ENCODE results near the gene SLC35F1.

SLC35F1 gene

DNA sequence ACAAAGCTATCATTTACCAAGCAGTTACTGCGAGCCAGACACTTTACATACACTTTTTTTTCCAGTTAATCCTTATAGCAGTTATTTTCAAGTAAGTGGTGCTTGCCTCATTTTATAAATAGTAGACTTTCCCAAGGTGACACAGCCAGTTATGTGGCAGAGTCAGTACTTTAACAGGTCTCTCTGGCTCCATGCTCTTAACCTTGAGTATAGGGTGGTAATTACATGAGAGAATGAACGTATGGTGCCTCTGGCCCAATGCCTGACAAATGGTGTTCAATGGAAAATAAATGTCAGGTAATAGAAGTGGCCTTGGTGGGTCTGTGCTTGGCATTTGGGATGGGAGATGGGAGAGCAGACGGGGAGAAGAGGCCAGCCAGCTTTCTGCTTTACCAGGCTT, 316.3 kb downstream of the SLC35F1 start:
- H3K27me3 ChIP-seq (ENCODE audit: low read depth, low read length), result no peaks in the 10 kb centered on the region

DNA sequence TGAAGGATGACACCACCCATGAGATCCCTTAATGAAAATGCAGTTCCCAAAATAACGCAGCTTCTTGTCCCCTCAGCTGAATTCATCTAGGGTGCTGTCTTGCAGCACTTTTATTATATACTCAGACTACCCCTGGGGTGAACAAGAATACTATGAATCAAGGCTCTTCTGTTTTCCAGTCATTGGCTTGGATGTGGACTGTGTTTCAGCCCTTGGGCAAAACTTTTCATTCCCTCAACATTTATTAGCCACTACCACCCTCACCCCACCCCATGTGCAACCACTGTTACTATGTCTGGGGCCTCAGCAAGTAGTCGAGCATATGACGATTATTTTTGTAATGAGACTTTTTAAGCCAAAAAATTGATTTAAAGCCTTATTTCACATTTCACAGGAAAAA, 321.8 kb downstream of the SLC35F1 start:
- H3K27ac ChIP-seq (ENCODE audit: low read length), result no peak overlapping the region
- no peaks in the 10 kb centered on the region for H3K27me3 ChIP-seq (ENCODE audit: low read depth, low read length)
- no peaks in the 10 kb centered on the region for H4K20me1 ChIP-seq (ENCODE audit: insufficient read depth, low read length)
- no peak overlapping the region for H3K4me3 ChIP-seq (ENCODE audit: low read length)
- no peaks in the 10 kb centered on the region for H3K36me3 ChIP-seq (replicated peaks; ENCODE audit: low read depth, low read length)
- no peaks in the 10 kb centered on the region for H3K4me1 ChIP-seq (ENCODE audit: low read length)
- H3K9me3 ChIP-seq (ENCODE audit: insufficient read depth, low read length), result no peaks in the 10 kb centered on the region
- H3K79me2 ChIP-seq (ENCODE audit: low read length), result no peaks in the 10 kb centered on the region
- TF ChIP-seq, protein P1, sequence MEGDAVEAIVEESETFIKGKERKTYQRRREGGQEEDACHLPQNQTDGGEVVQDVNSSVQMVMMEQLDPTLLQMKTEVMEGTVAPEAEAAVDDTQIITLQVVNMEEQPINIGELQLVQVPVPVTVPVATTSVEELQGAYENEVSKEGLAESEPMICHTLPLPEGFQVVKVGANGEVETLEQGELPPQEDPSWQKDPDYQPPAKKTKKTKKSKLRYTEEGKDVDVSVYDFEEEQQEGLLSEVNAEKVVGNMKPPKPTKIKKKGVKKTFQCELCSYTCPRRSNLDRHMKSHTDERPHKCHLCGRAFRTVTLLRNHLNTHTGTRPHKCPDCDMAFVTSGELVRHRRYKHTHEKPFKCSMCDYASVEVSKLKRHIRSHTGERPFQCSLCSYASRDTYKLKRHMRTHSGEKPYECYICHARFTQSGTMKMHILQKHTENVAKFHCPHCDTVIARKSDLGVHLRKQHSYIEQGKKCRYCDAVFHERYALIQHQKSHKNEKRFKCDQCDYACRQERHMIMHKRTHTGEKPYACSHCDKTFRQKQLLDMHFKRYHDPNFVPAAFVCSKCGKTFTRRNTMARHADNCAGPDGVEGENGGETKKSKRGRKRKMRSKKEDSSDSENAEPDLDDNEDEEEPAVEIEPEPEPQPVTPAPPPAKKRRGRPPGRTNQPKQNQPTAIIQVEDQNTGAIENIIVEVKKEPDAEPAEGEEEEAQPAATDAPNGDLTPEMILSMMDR (IDR thresholded peaks at IDR 0.05; ENCODE audit: low read depth, low read length), result no peak
- no peak for TF ChIP-seq EZH2phosphoT487 (IDR thresholded peaks at IDR 0.05; ENCODE audit: low read depth)
- no peak overlapping the region for H3K9ac ChIP-seq (ENCODE audit: low read length)
- H3K4me2 ChIP-seq (ENCODE audit: low read length), result no peak overlapping the region
- H2AFZ ChIP-seq (ENCODE audit: low read depth, low read length), result no peak overlapping the region

More for the DNA sequence above, 316.3 kb downstream of the SLC35F1 start:
- no peak overlapping the region for H3K4me3 ChIP-seq (ENCODE audit: low read length)
- no peaks in the 10 kb centered on the region for H3K36me3 ChIP-seq (replicated peaks; ENCODE audit: low read depth, low read length)
- H4K20me1 ChIP-seq (ENCODE audit: insufficient read depth, low read length), result no peaks in the 10 kb centered on the region
- no peaks in the 10 kb centered on the region for H3K4me1 ChIP-seq (ENCODE audit: low read length)
- H3K9me3 ChIP-seq (ENCODE audit: insufficient read depth, low read length), result no peaks in the 10 kb centered on the region
- no peak overlapping the region for H2AFZ ChIP-seq (ENCODE audit: low read depth, low read length)
- no peak overlapping the region for H3K4me2 ChIP-seq (ENCODE audit: low read length)
- H3K27ac ChIP-seq (ENCODE audit: low read length), result no peak overlapping the region
- TF ChIP-seq, protein P1 (IDR thresholded peaks at IDR 0.05; ENCODE audit: low read depth, low read length), result no peak
- TF ChIP-seq EZH2phosphoT487 (IDR thresholded peaks at IDR 0.05; ENCODE audit: low read depth), result no peak
- H3K79me2 ChIP-seq (ENCODE audit: low read length), result no peaks in the 10 kb centered on the region
- no peak overlapping the region for H3K9ac ChIP-seq (ENCODE audit: low read length)

DNA sequence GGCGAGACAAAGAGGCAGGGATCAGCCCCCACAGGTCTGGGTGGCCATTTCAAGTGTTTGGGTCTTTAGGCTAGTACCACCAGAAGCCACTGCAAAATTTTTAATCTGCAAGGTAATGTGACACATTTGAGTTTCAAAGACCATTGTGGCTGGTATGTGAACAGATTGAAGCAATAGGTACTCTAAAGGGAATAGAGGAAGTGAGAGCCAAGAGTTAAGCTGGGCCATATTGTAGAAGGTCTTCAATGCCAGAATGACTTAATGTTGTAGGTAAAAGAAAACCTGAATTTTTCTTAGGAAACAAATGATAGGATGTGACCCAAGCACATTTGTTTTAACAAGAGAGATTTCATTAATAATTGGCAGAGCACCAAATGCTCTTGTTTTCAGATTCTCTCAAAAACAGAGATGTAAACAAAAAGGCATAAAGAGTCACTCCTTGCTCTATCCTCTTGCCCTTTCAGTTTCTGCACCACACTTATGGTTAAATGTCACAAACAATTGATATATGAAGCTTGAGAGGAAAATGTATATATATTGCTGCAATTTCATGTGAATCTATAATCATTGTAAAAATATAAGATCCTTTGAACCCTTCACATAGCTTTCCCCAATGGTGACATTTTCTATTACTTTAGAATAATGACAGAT, 333.9 kb downstream of the SLC35F1 start:
- no peaks in the 10 kb centered on the region for H4K20me1 ChIP-seq (ENCODE audit: insufficient read depth, low read length)
- H3K27ac ChIP-seq (ENCODE audit: low read length), result no peak overlapping the region
- no peaks in the 10 kb centered on the region for H3K27me3 ChIP-seq (ENCODE audit: low read depth, low read length)
- no peaks in the 10 kb centered on the region for H3K9me3 ChIP-seq (ENCODE audit: insufficient read depth, low read length)
- no peaks in the 10 kb centered on the region for H3K36me3 ChIP-seq (replicated peaks; ENCODE audit: low read depth, low read length)
- no peak overlapping the region for H2AFZ ChIP-seq (ENCODE audit: low read depth, low read length)
- H3K79me2 ChIP-seq (ENCODE audit: low read length), result no peaks in the 10 kb centered on the region
- no peak overlapping the region for H3K9ac ChIP-seq (ENCODE audit: low read length)
- H3K4me1 ChIP-seq (ENCODE audit: low read length), result peaks cover 6% of the 10 kb centered on the region; the same call in 1 of the 2 replicates
- H3K4me3 ChIP-seq (ENCODE audit: low read length), result no peak overlapping the region
- TF ChIP-seq, protein P1 (IDR thresholded peaks at IDR 0.05; ENCODE audit: low read depth, low read length), result no peak
- no peak for TF ChIP-seq EZH2phosphoT487 (IDR thresholded peaks at IDR 0.05; ENCODE audit: low read depth)
- no peak overlapping the region for H3K4me2 ChIP-seq (ENCODE audit: low read length)

DNA sequence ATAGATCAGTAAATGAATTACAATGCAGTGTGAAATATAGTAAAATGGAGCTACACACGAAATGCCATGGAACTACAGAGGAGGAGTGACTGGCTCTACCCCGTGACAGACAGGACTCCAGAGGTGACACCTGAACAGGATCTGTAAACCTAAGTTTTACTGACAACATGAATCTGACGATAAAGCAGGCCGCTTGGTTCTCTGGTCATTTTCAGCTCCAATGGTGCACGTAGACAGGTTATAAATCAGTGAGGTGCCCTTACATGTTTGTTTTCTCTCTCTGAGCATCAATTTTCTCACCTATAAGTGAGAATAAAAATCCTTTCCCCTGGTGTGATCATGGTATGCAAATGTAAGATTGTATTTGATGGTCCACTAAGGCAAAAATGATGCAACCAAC, 339.3 kb downstream of the SLC35F1 start:
- Histone ChIP-seq H3K9me3 (ENCODE audit: insufficient read depth, low read length) (no peaks in the 10 kb centered on the region), H4K20me1 (ENCODE audit: insufficient read depth, low read length) (no peaks in the 10 kb centered on the region), H3K4me3 (ENCODE audit: low read length) (no peak overlapping the region), H3K36me3 (replicated peaks; ENCODE audit: low read depth, low read length) (no peaks in the 10 kb centered on the region), H3K27ac (ENCODE audit: low read length) (no peak overlapping the region), H3K4me2 (ENCODE audit: low read length) (no peak overlapping the region), H2AFZ (ENCODE audit: low read depth, low read length) (no peak overlapping the region), H3K4me1 (ENCODE audit: low read length) (peaks cover 6% of the 10 kb centered on the region; the same call in 1 of the 2 replicates), H3K9ac (ENCODE audit: low read length) (no peak overlapping the region), H3K27me3 (ENCODE audit: low read depth, low read length) (no peaks in the 10 kb centered on the region), H3K79me2 (ENCODE audit: low read length) (no peaks in the 10 kb centered on the region)
- no peak for TF ChIP-seq EZH2phosphoT487 (IDR thresholded peaks at IDR 0.05; ENCODE audit: low read depth)
- TF ChIP-seq, protein P1 (IDR thresholded peaks at IDR 0.05; ENCODE audit: low read depth, low read length), result no peak
